AG04449 (cell line): ENCODE data around the gene MRTO4.
"Not testable (repeated sequence)": the region's sequence is repeated elsewhere in the genome, so short reads cannot be mapped to it uniquely, and the experiment has no call there.

Source experiments
- CTCF ChIA-PET: fragments of 350-600 bp; formaldehyde crosslinking; extraction: SDS; loops from one replicate; lab custom pipeline; 2021; ENCODE audit warnings: antibody characterized with exemption; lab: Yijun Ruan, JAX
- POLR2A ChIA-PET: fragments of 400-600, 350-600 bp; formaldehyde crosslinking; extraction: SDS; loops from one replicate; lab custom pipeline; 2020; ENCODE audit warnings: antibody characterized with exemption, inconsistent platforms; lab: Yijun Ruan, JAX
- DNase-seq: peaks from one replicate; pipeline ENCODE4 v3.0.0-alpha.2; 2010; ENCODE audit warnings: low read depth, low spot score
- H3K4me3 ChIP-seq: 2 replicates; pipeline ENCODE4 v1.5.1; 2011; ENCODE audit warnings: low read depth, mild to moderate bottlenecking, control low read depth, low read length
- TF ChIP-seq, protein P1 (sequence below): IDR thresholded peaks from one replicate; pipeline ENCODE4 v1.5.1; 2011; ENCODE audit warnings: mild to moderate bottlenecking, moderate library complexity, low read length, control low read depth, inconsistent platforms; ENCODE audit not compliant: insufficient read depth; ENCODE audit errors: missing control alignments

MRTO4 gene

DNA sequence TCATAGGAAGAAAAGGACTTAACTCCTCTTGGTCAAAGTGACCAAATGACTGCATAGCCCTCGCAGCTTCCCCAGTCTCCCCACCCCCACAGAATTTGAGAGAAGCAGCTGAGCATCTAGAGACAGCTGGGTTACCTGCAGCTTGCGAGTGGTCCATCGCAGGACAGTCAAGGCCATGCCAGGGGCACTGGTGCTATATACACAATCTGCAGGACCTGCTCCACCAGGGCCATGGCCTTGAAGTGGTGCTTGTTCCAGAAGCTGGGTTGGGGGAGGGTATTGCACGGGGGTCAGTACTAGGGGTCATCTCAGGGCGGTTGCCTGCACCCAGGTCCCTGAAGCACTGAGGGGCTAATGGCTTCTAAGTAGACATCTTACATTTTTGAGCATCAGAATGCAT is 10.4 kb downstream of the MRTO4 start:
- ChIA-PET POLR2A (no interaction called here), CTCF (interaction anchor here (1.1 to 3.2 kb wide), 3 partner anchors 11 to 392 kb away, joined by 3 to 11 read pairs (median 3); no protein-coding TSS in a partner anchor)
- no peak for DNase-seq
- H3K4me3 ChIP-seq, result no peak overlapping the region
- TF ChIP-seq, protein P1, sequence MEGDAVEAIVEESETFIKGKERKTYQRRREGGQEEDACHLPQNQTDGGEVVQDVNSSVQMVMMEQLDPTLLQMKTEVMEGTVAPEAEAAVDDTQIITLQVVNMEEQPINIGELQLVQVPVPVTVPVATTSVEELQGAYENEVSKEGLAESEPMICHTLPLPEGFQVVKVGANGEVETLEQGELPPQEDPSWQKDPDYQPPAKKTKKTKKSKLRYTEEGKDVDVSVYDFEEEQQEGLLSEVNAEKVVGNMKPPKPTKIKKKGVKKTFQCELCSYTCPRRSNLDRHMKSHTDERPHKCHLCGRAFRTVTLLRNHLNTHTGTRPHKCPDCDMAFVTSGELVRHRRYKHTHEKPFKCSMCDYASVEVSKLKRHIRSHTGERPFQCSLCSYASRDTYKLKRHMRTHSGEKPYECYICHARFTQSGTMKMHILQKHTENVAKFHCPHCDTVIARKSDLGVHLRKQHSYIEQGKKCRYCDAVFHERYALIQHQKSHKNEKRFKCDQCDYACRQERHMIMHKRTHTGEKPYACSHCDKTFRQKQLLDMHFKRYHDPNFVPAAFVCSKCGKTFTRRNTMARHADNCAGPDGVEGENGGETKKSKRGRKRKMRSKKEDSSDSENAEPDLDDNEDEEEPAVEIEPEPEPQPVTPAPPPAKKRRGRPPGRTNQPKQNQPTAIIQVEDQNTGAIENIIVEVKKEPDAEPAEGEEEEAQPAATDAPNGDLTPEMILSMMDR, result no peak

DNA sequence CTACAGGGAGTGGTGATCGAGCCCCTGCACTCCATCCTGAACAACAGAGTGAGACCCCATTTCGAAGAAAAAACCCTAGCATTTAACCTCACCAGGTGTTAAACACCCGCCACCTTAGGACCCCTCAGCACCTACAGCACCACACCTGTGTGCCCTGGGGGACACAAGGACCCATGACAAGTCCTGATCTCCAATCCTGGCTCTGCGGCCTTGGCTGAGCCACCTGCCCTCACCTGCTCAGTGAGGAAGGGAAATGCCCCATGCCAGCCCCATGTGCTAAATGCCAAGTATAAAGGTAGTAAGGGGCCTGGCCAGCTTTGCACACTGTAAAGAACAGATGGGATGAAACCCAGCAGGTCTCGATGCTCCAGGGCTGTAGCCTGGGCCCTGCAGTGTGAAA is 11.1 kb downstream of the MRTO4 start:
- TF ChIP-seq, protein P1, result no peak
- ChIA-PET CTCF (interaction anchor here (1.2 to 3.2 kb wide), 2 partner anchors 12 to 22 kb away, joined by 3 to 11 read pairs; no protein-coding TSS in a partner anchor), POLR2A (no interaction called here)
- H3K4me3 ChIP-seq, result no peak overlapping the region
- no peak for DNase-seq

DNA sequence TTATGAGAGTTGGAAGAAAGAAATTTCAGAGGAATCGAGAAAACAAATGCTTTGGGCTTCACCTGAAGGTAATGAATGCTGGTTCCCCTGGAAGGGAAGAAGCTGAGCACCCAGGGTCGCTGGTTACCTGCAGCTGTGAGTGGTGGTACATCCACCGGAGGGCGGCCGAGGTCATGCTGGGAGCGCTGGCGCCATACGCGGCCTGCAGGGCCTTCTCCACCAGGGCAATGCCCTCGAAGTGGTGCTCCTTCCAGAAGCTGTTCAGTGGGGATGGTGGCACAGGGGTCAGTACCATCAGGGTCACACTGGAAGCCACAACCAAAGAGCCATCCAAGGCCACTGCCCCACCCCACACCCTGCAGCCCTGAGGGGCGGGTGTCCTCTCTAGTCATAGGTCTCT is 16.8 kb downstream of the MRTO4 start:
- H3K4me3 ChIP-seq, result no peak overlapping the region
- POLR2A ChIA-PET, result no interaction called here
- TF ChIP-seq, protein P1, result no peak
- CTCF ChIA-PET, result interaction anchor here (1.1 kb wide), 1 partner anchor 13 kb away, joined by 3 read pairs; no protein-coding TSS in a partner anchor
- no peak for DNase-seq

DNA sequence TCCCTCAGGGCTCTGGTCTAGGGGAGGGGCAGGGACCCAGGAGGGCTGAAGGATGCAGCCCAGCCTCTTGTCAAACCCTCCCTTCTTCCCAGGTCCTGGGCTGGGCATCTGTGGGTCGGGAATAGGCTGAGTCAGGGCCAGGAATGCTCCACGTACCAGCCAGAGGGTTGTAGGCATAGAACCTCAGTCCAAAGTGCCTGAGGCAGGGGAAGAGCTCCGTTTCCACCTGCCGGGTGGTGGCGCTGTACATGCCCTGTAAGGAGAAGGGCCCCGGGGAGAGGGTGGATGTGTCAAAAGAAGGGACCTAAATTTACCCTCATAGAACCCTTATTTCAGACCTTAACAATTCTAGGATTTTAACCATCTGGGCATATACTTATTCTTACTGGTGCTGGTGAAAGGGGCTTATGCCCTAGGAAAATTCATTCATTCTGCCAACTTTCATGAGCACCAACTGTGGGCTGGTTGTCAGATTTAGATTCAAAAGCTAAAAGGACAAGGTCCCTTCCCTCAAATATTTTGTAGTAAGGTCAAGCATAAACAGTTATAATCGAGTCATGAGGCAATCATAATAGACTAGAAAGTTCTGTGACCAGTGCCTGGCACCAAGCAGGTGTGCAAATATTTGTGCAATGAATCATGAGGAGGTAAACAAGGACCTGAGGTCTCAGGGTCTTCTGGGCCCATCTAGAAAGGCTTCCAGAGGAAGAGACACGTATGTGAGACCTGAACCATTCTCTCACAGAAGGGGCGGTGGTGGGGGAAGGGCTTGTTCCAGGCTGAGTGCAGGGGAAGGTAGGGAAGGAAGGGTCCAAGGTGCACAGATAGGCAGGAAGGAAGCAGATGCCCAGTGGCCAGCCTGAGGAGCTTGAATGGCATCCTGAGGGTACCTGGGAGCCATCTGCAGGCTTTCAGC is 18.1 kb downstream of the MRTO4 start:
- H3K4me3 ChIP-seq, DNase-seq, POLR2A ChIA-PET: not testable (repeated sequence)
- CTCF ChIA-PET, result interaction anchor here (1.1 kb wide), 1 partner anchor 11 kb away, joined by 3 read pairs; no protein-coding TSS in a partner anchor

DNA sequence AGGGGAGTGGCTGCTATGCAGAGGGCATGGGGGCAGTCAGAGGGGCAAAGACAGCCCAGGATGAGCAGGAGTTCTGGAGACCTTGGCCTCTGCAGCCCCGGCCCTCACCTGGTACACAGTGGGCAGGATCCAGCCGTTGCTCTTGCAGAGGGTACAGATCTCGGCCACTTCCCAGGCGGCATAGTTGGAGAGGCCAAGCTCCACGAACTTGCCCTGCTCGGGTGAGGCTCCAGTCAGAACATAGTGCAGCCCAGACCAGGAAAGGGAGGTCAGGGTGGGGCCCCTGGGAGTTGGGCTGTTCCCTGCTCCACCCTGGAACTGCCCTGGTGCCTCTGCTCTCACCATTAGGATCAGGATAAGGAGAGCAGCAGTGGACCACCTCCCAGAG is 18.7 kb downstream of the MRTO4 start:
- CTCF ChIA-PET, POLR2A ChIA-PET, H3K4me3 ChIP-seq, DNase-seq: not testable (repeated sequence)

DNA sequence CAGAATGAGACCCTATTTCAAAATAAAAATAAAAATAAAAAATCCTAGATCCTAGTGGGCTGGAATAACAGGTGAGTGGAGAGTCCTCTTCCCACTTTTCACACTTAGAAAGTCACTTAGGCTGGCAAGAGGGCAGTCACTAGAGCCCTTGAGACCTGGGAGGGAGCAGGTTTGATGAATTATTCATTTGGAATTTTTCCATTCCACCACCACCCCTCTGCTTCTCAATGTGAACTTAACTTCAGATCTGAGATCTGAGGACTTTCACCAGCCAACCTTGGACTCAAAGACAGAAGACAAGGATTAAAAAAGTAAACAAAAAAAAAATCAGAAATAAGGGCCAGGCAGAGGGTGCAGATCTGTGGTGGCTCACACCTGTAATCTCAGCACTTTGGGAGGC is 20.5 kb downstream of the MRTO4 start:
- ChIA-PET CTCF (no interaction called here), POLR2A (no interaction called here)
- no peak for DNase-seq
- no peak overlapping the region for H3K4me3 ChIP-seq
- TF ChIP-seq, protein P1, result no peak

DNA sequence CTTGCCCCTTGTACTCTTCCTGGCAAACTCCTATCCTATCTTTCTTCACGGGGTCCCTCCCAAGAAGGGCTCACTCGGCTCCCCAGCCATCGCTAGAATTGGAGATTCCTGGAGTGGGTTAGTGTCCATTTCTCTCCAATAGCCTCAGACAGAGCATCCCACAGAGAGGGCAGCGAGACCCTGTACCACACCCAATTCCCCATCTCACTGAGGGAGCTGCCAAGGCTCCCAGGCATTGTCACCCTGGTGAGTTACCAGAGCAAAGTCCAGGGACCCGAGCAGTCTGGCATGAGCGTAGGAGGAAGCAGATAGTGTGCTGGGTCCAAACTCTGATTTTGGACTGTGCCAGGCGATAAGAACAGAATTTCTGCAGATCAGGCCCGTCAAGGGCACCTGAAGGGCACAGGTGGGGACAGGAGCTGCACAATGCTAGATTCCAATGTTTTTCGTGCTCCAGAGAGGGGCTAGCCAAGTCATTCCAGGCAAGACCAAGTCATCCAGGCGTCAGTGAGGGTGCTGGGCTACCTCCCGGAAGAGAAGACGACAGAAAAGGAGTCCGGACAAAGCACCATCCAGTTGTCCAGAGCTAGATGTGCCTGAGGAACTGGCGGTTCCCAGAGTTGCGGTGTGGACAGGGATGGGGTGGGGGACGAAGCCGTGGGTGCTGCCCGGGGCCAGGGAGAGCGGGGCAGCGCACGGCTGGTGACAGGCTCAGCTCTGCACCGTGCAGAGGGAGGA is 21.7 kb downstream of the MRTO4 start:
- no peak overlapping the region for H3K4me3 ChIP-seq
- POLR2A ChIA-PET, result no interaction called here

DNA sequence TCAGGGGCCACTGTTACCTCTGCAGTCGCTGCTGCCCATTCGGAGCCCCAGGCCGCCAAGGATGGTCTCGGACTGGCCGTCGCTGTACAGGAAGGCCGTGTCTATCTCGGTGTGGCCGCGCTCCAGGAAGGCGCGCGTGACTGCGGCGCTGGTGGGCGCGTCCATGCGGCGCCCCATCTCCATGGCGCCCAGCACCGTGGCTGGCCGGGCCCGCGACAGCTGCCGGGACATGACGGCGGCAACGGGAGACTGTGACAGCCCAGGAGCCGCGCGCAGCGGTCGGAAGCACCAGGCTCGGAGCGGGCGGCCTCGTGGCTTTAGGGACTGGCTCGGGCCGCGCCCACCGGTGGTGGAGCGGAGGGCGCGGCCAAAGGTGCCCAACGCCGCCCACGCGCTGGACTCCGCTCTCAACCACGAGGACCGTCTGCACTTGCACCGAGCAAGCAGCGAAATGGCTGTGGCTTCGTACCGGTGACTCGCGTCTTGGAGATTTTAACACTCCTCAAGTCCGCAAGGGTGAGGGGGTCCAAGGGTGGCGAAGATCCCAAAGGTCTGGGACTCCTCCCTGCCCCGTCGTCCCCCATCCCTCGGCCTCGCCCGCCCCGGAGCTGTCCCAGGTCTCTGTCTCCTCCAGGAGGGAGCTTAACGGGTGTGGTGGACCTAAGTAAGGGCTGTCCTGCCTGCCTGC is 22.4 kb downstream of the MRTO4 start:
- H3K4me3 ChIP-seq, POLR2A ChIA-PET, CTCF ChIA-PET, DNase-seq: not testable (repeated sequence)

More for the DNA sequence above, 21.7 kb downstream of the MRTO4 start:
- no peak for DNase-seq
- TF ChIP-seq, protein P1, result no peak
- CTCF ChIA-PET, result no interaction called here
